H1 (cell line): ENCODE results near the gene TMEM209. TPM values are rescaled to one million over a fixed set of nuclear protein-coding genes. Genes with fewer than 3 reads are reported as not detected.

Source experiments
- CTCF ChIA-PET: fragments of 300-600 bp; sonication (Branson Sonifier 250); formaldehyde crosslinking; loops from one replicate; lab custom pipeline; 2021; ENCODE audit not compliant: partially characterized antibody; lab: Charles Lee
- POLR2A ChIA-PET: fragments of 300-600 bp; sonication (Branson Sonifier 250); formaldehyde crosslinking; loops from one replicate; lab custom pipeline; 2021; ENCODE audit warnings: inconsistent platforms; ENCODE audit not compliant: partially characterized antibody; lab: Charles Lee
- DNase-seq, 2 experiments: peaks; one replicate each; pipeline versions ENCODE4 v3.0.0 to v3.0.0-alpha.2; 2010 to 2022; ENCODE audit warnings: low spot score in 2 of 2, low read depth in 1 of 2, mixed read lengths in 1 of 2
- FAIRE-seq: peaks from 2 replicates; lab custom pipeline; 2011; peaks lifted over from hg19 to GRCh38; lab: Jason Lieb, UNC
- H2AFZ ChIP-seq: 2 replicates; pipeline ENCODE4 v1.8.1; 2012; ENCODE audit warnings: low read length, inconsistent platforms
- H2AK5ac ChIP-seq: 2 replicates; pipeline ENCODE4 v1.6.1; 2013; ENCODE audit warnings: low read depth, low read length
- H2BK120ac ChIP-seq: replicated peaks from 2 replicates; pipeline ENCODE3; 2013; ENCODE audit warnings: low read depth, low read length, inconsistent platforms
- H2BK12ac ChIP-seq: 2 replicates; pipeline ENCODE4 v1.6.1; 2013; ENCODE audit warnings: low read depth, low read length
- H2BK15ac ChIP-seq: 2 replicates; pipeline ENCODE4 v1.6.1; 2013; ENCODE audit warnings: low read length
- H2BK20ac ChIP-seq: 2 replicates; pipeline ENCODE4 v1.6.1; 2013; ENCODE audit warnings: low read length
- H2BK5ac ChIP-seq: 2 replicates; pipeline ENCODE4 v1.6.1; 2013; ENCODE audit warnings: low read depth, low read length
- H3K14ac ChIP-seq: 2 replicates; pipeline ENCODE4 v1.6.1; 2013; ENCODE audit warnings: inconsistent platforms; ENCODE audit not compliant: insufficient read length
- H3K18ac ChIP-seq: 2 replicates; pipeline ENCODE4 v1.6.1; 2013; ENCODE audit warnings: low read length; ENCODE audit errors: extremely low read depth
- H3K23ac ChIP-seq: 2 replicates; pipeline ENCODE4 v1.6.1; 2013; ENCODE audit warnings: inconsistent platforms; ENCODE audit not compliant: insufficient read length
- H3K23me2 ChIP-seq: 2 replicates; pipeline ENCODE4 v1.6.1; 2013; ENCODE audit warnings: low read depth, low read length
- H3K27ac ChIP-seq: 2 replicates; pipeline ENCODE4 v1.6.1; 2011; ENCODE audit warnings: low read depth, low read length, inconsistent platforms
- H3K27me3 ChIP-seq, 4 experiments: replicated peaks in 1 of 4; 1 replicate in 1 of 4; 2 replicates in 3 of 4; pipeline versions ENCODE4 v1.6.1 to v1.8.1; 2011 to 2013; ENCODE audit warnings: low read length in 3 of 4, mild to moderate bottlenecking in 3 of 4, inconsistent platforms in 2 of 4, mixed read lengths in 2 of 4, moderate library complexity in 1 of 4; ENCODE audit not compliant: control insufficient read depth in 3 of 4, insufficient read depth in 3 of 4; ENCODE audit errors: extremely low read depth in 1 of 4
- H3K36me3 ChIP-seq, 4 experiments: 2 replicates each; pipeline versions ENCODE4 v1.6.1 to v1.8.1; 2011 to 2013; ENCODE audit warnings: mild to moderate bottlenecking in 4 of 4, low read length in 3 of 4, moderate library complexity in 2 of 4, control low read depth in 1 of 4, inconsistent platforms in 1 of 4; ENCODE audit not compliant: insufficient read depth in 4 of 4, control insufficient read depth in 2 of 4
- H3K4ac ChIP-seq: replicated peaks from 2 replicates; pipeline ENCODE3; 2013; ENCODE audit warnings: low read length, low read depth, mixed read lengths, inconsistent platforms; ENCODE audit not compliant: insufficient read length
- H3K4me1 ChIP-seq, 4 experiments: replicated peaks in 1 of 4; 1 replicate in 1 of 4; 2 replicates in 3 of 4; pipeline versions ENCODE4 v1.6.1 to v1.8.1; 2011 to 2013; ENCODE audit warnings: low read length in 3 of 4, inconsistent platforms in 2 of 4, mixed read lengths in 1 of 4; ENCODE audit not compliant: insufficient read depth in 4 of 4, control insufficient read depth in 3 of 4
- H3K4me2 ChIP-seq, 2 experiments: 2 replicates each; pipeline versions ENCODE4 v1.6.1 to v1.8.1; 2011 to 2013; ENCODE audit warnings: low read depth in 2 of 2, low read length in 2 of 2, control low read depth in 1 of 2, inconsistent platforms in 1 of 2, mild to moderate bottlenecking in 1 of 2; ENCODE audit not compliant: insufficient read depth in 1 of 2
- H3K4me3 ChIP-seq, 4 experiments: fragments of 200-600, 300-600 bp in 1 of 4; sonication (generic), shearing (Covaris generic), sonication (Bioruptor Twin) in 1 of 4; 2 replicates each; pipeline versions ENCODE4 v1.5.1 to v1.8.1; 2011 to 2016; ENCODE audit warnings: low read length in 4 of 4, low read depth in 3 of 4, control low read depth in 2 of 4, inconsistent platforms in 2 of 4, mild to moderate bottlenecking in 2 of 4, mixed read lengths in 1 of 4, moderate library complexity in 1 of 4; ENCODE audit not compliant: insufficient read depth in 2 of 4; ENCODE audit errors: extremely low read depth in 1 of 4
- H3K56ac ChIP-seq: replicated peaks from 2 replicates; pipeline ENCODE3; 2013; ENCODE audit warnings: low read depth, mild to moderate bottlenecking, mixed read lengths, low read length, inconsistent platforms; ENCODE audit not compliant: insufficient read length
- H3K79me1 ChIP-seq: 2 replicates; pipeline ENCODE4 v1.6.1; 2013; ENCODE audit warnings: low read depth, low read length, control low read depth
- H3K79me2 ChIP-seq, 2 experiments: 2 replicates each; pipeline versions ENCODE4 v1.6.1 to v1.8.1; 2012 to 2013; ENCODE audit warnings: low read length in 2 of 2, mild to moderate bottlenecking in 2 of 2, inconsistent platforms in 1 of 2; ENCODE audit not compliant: insufficient read depth in 2 of 2, control insufficient read depth in 1 of 2
- H3K9ac ChIP-seq, 4 experiments: replicated peaks in 1 of 4; 1 replicate in 1 of 4; 2 replicates in 3 of 4; pipeline versions ENCODE4 v1.6.1 to v1.8.1; 2011 to 2013; ENCODE audit warnings: low read depth in 3 of 4, low read length in 3 of 4, control low read depth in 2 of 4, mild to moderate bottlenecking in 2 of 4, moderate library complexity in 2 of 4, inconsistent platforms in 1 of 4; ENCODE audit errors: extremely low read depth in 1 of 4
- H3K9me3 ChIP-seq, 2 experiments: 2 replicates each; pipeline versions ENCODE4 v1.6.1 to v1.8.1; 2012 to 2013; ENCODE audit warnings: mild to moderate bottlenecking in 2 of 2, moderate library complexity in 2 of 2, control low read depth in 1 of 2, inconsistent platforms in 1 of 2, low read depth in 1 of 2, low read length in 1 of 2, mixed read lengths in 1 of 2; ENCODE audit not compliant: insufficient read depth in 2 of 2
- H4K20me1 ChIP-seq, 2 experiments: replicated peaks in 1 of 2; 2 replicates each; pipeline versions ENCODE3 to v1.8.1; 2011 to 2013; ENCODE audit warnings: inconsistent platforms in 2 of 2, low read length in 2 of 2, mild to moderate bottlenecking in 1 of 2; ENCODE audit not compliant: insufficient read depth in 2 of 2, control insufficient read depth in 1 of 2
- H4K5ac ChIP-seq: 2 replicates; pipeline ENCODE4 v1.6.1; 2013; ENCODE audit warnings: low read length, low read depth, mixed read lengths, inconsistent platforms; ENCODE audit not compliant: insufficient read length
- H4K8ac ChIP-seq: 2 replicates; pipeline ENCODE4 v1.8.0; 2013; ENCODE audit warnings: mild to moderate bottlenecking, moderate library complexity, low read length, inconsistent platforms; ENCODE audit not compliant: insufficient read depth; ENCODE audit errors: extremely low read depth
- H4K91ac ChIP-seq: replicated peaks from 2 replicates; pipeline ENCODE3; 2013; ENCODE audit warnings: low read length, mixed read lengths, inconsistent platforms; ENCODE audit not compliant: insufficient read length
- BACH1 ChIP-seq: IDR thresholded peaks from 2 replicates; pipeline ENCODE4 v1.6.1; 2012; ENCODE audit warnings: low read length, improper control_type of control experiment
- CHD1 ChIP-seq: IDR thresholded peaks from 2 replicates; pipeline ENCODE4 v1.6.1; 2012; ENCODE audit warnings: low read depth, low read length, improper control_type of control experiment
- CREB1 ChIP-seq: IDR thresholded peaks from 2 replicates; pipeline ENCODE4 v1.6.1; 2012; ENCODE audit warnings: inconsistent platforms
- GABPA ChIP-seq: IDR thresholded peaks from 2 replicates; pipeline ENCODE4 v1.6.1; 2011; ENCODE audit warnings: mild to moderate bottlenecking, low read length, moderate library complexity, borderline replicate concordance; ENCODE audit not compliant: insufficient read depth
- HDAC6 ChIP-seq: IDR thresholded peaks from one replicate; pipeline ENCODE4 v1.7.1; 2012; ENCODE audit warnings: low read depth, mild to moderate bottlenecking, inconsistent platforms, low read length, moderate library complexity
- JUND ChIP-seq: IDR thresholded peaks from 2 replicates; pipeline ENCODE4 v1.6.1; 2011; ENCODE audit warnings: mild to moderate bottlenecking, improper control_type of control experiment, low read length
- KDM4A ChIP-seq: IDR thresholded peaks from one replicate; pipeline ENCODE4 v1.7.1; 2012; ENCODE audit warnings: low read depth, mild to moderate bottlenecking, moderate library complexity, low read length, inconsistent platforms; ENCODE audit not compliant: severe bottlenecking
- NRF1 ChIP-seq: IDR thresholded peaks from 2 replicates; pipeline ENCODE4 v1.6.1; 2011; ENCODE audit warnings: mild to moderate bottlenecking, low read depth, low read length, improper control_type of control experiment
- POU5F1 ChIP-seq: IDR thresholded peaks from 2 replicates; pipeline ENCODE4 v1.6.1; 2011; ENCODE audit warnings: low read depth, mild to moderate bottlenecking, low read length, moderate library complexity
- RAD21 ChIP-seq, 2 experiments: IDR thresholded peaks in 1 of 2; conservative IDR thresholded peaks in 1 of 2; 2 replicates each; pipeline ENCODE4 v1.6.1; 2011; ENCODE audit warnings: low read depth in 2 of 2, low read length in 2 of 2, improper control_type of control experiment in 1 of 2, inconsistent platforms in 1 of 2, mild to moderate bottlenecking in 1 of 2, moderate library complexity in 1 of 2
- SIRT6 ChIP-seq: IDR thresholded peaks from one replicate; pipeline ENCODE4 v1.7.1; 2012; ENCODE audit warnings: low read length, inconsistent platforms
- WGBS, 2 experiments: shearing (Covaris generic) in 1 of 2; methylation state at CpG; one replicate each; pipeline versions ENCODE4 v1.1.6 to v1.1.7; 2013 to 2015; ENCODE audit warnings: low lambda C conversion rate in 2 of 2, mixed read lengths in 2 of 2, inconsistent platforms in 1 of 2, low coverage in 1 of 2, missing lambda C conversion rate in 1 of 2; ENCODE audit not compliant: insufficient replicate concordance in 2 of 2, insufficient coverage in 1 of 2, insufficient read length in 1 of 2; ENCODE audit errors: extremely low coverage in 1 of 2, missing lambda C conversion rate in 1 of 2; 5-methylcytosine and 5-hydroxymethylcytosine counted together
- polyA plus RNA-seq, 7 experiments: library from polyadenylated mRNA; depleted of rRNA in 3 of 7; stranded (reverse) in 5 of 7; unstranded in 2 of 7; fragments of >200 nt in 5 of 7; fragments of 200-250 nt in 2 of 7; gene quantifications; 1 replicate in 5 of 7; 2 replicates in 1 of 7; 4 replicates in 1 of 7; pipeline versions ENCODE4 v1.2.1 to v1.2.3, GENCODE V29; 2011 to 2013; ENCODE audit warnings: missing spikeins in 2 of 7, mixed read lengths in 2 of 7
- total RNA-seq: library from RNA; stranded (reverse); fragmentation: NEBNext Ultra II Directional; extraction: Animal tissue kit (Norgen Biotek cat#: 25700); gene quantifications from 2 replicates; pipeline ENCODE4 v1.2.1, GENCODE V29; 2021

Gene TMEM209
- total and polyA plus RNA-seq, 2 of the 8 experiments (the other 6 are each of a cell fraction or from before 2014, with no cell fraction given) = 28.5 to 30.5 TPM

DNA sequence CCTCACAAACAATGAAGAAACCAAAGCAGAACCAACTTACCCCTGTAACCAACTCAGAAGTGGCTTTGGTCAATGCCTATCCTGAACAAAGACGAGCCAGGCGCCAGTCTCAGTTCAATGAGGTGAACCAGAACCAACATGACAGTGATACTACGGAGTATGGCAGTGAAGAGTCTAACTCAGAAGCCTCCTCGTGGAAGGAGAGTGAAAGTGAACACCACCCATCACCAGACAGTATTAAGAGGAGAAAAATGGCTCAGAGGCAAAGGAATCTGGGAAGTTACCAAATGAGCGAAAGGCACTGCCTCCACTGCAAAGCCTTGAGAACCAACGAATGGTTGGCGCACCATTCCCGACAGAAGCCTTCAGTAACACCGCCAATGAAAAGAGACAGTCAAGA is 10.8 kb upstream of the TMEM209 start:
- Histone ChIP-seq H3K27ac (no peak overlapping the region), H3K9me3 (no peaks in the 10 kb centered on the region), H2BK15ac (no peak overlapping the region), H2BK20ac (no peak overlapping the region), H3K36me3 (no peaks in the 10 kb centered on the region), H3K79me2 (no peaks in the 10 kb centered on the region), H4K91ac (no peak overlapping the region), H4K8ac (no peak overlapping the region), H2BK5ac (no peak overlapping the region), H3K23ac (no peak overlapping the region), H3K23me2 (no peaks in the 10 kb centered on the region), H3K79me1 (no peaks in the 10 kb centered on the region), H2BK120ac (no peak overlapping the region), H3K18ac (no peak overlapping the region), H3K4me3 (no peak overlapping the region), H3K4me1 (no peaks in the 10 kb centered on the region), H2AK5ac (no peak overlapping the region), H3K14ac (no peak overlapping the region), H4K20me1 (no peaks in the 10 kb centered on the region), H3K9ac (no peak overlapping the region), H2BK12ac (no peak overlapping the region), H3K56ac (no peak overlapping the region), H3K27me3 (no peaks in the 10 kb centered on the region), H2AFZ (no peak overlapping the region)
- CTCF ChIA-PET = interaction anchor here (0.7 to 1.2 kb wide), 2 partner anchors 9 to 41 kb away, joined by 3 to 5 read pairs; no protein-coding TSS in a partner anchor
- FAIRE-seq (no peak), DNase-seq (no peak)
- POLR2A ChIA-PET = interaction anchor here (3.9 kb wide), 1 partner anchor 11 kb away, joined by 20 read pairs; the partner anchor contains the start of gene TMEM209
- TF ChIP-seq CREB1 (no peak), BACH1 (no peak), SIRT6 (no peak), RAD21 (IDR thresholded peaks at IDR 0.05 in 1 of 2, conservative IDR thresholded peaks at IDR 0.05 in 1 of 2; ENCODE audit: low read depth in 2 of 2, low read length in 2 of 2) (no peak), CHD1 (no peak), KDM4A (no peak), HDAC6 (no peak), POU5F1 (no peak), JUND (no peak), NRF1 (no peak), GABPA (no peak)
- TF ChIP-seq, all 59 proteins: peak for 0
- no peak overlapping the region for H3K4me2 ChIP-seq
- no peak overlapping the region for H4K5ac ChIP-seq
- 90% methylated on average over 9 of the region's 9 CpGs; no CpG with 5 or more reads in 1 of the 2 experiments for WGBS, 2 experiments
- H3K4ac ChIP-seq = no peak overlapping the region
